ENCODE results near the gene TRPV3.

Gene TRPV3

DNA sequence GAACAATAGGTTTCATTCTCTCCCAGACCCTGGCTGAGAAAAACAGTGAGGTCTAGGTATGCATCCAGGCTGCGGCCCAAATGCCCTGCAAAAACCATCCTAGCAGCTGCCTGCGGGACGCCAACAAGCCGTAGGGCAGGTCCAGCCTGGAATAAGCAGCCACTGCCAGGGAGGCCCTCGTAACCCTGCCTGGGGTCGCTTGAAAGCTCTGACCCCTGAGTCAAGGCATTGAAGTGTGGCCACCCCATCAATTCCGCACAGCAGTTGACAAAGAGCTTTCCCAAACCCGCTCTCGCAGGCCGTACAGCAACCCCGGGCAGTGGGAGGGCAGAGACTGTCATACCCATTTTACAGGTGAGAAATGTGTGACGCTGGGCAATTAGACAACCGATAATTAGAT is 40.5 kb upstream of the TRPV3 start:
- Histone ChIP-seq H3K27ac (no peak overlapping the region), H3K27me3 (ENCODE audit: insufficient read depth, low read depth, severe bottlenecking) (no peaks in the 10 kb centered on the region), H3K9me3 (ENCODE audit: severe bottlenecking) (no peaks in the 10 kb centered on the region), H3K4me3 (ENCODE audit: low read depth, low read length) (no peak overlapping the region), H3K36me3 (peaks cover 4% of the 10 kb centered on the region; the same call in 1 of the 2 replicates)
- TF ChIP-seq, protein P1, sequence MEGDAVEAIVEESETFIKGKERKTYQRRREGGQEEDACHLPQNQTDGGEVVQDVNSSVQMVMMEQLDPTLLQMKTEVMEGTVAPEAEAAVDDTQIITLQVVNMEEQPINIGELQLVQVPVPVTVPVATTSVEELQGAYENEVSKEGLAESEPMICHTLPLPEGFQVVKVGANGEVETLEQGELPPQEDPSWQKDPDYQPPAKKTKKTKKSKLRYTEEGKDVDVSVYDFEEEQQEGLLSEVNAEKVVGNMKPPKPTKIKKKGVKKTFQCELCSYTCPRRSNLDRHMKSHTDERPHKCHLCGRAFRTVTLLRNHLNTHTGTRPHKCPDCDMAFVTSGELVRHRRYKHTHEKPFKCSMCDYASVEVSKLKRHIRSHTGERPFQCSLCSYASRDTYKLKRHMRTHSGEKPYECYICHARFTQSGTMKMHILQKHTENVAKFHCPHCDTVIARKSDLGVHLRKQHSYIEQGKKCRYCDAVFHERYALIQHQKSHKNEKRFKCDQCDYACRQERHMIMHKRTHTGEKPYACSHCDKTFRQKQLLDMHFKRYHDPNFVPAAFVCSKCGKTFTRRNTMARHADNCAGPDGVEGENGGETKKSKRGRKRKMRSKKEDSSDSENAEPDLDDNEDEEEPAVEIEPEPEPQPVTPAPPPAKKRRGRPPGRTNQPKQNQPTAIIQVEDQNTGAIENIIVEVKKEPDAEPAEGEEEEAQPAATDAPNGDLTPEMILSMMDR (IDR thresholded peaks at IDR 0.05; ENCODE audit: low read depth, low read length), result no peak
- no peak for DNase-seq

DNA sequence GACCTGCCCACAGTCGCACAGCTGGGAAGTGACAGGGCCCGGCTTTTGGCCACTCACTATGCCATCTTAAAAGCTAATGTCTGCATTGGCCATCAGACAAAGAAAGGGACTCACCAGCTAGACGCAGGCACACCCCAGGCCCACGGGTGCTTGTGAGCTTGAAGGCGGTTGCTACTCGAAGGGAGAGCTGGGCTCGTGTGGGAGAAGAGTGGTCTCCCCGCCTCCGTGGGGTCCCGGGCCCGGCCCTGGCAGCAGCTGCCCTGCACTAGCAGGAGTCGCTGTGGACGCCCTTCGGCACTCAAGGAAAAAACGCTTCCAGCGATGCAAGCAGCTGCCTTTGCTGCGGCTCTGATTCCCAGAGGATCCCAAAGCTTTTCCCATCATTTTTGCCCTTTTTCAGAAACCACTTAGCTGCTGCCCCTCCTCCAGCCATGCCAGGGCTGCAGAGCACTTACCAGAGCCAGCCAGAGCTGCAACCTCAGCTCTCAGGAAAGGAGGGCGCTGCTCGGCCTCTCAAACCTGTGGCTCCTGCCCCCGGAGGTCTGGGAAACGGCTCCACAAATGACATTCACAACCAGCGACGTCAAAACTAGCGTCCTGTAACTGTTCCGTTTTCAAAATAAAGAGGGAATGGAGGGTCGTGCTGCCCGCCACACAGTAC is 39.3 kb upstream of the TRPV3 start:
- Histone ChIP-seq H3K27ac (no peak overlapping the region), H3K27me3 (ENCODE audit: insufficient read depth, low read depth, severe bottlenecking) (no peaks in the 10 kb centered on the region), H3K36me3 (peaks cover 3% of the 10 kb centered on the region; the same call in 1 of the 2 replicates), H3K9me3 (ENCODE audit: severe bottlenecking) (no peaks in the 10 kb centered on the region), H3K4me3 (ENCODE audit: low read depth, low read length) (no peak overlapping the region)
- TF ChIP-seq, protein P1 (IDR thresholded peaks at IDR 0.05; ENCODE audit: low read depth, low read length), result no peak
- DNase-seq, result no peak

DNA sequence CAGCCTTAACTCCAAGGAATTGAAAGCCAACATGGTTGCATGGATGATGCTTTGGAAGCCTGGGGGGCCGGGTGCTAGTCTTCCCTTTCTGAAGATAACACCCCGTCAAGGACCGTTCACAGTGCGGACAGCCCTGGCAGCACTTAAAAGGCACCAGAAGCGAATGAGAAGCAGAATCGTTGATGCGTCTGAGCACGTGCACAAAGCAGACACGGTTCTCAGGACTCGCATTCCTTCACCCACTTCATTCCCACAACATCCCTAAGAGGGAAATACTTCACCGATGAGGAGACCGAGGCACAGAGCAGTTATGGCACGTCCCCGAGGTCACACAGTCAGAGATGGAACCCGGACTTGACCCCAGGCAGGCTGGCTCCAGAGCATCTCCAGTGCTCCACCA is 37.4 kb upstream of the TRPV3 start:
- H3K36me3 ChIP-seq, result peaks cover 12% of the 10 kb centered on the region
- H3K27ac ChIP-seq, result no peak overlapping the region
- H3K27me3 ChIP-seq (ENCODE audit: insufficient read depth, low read depth, severe bottlenecking), result no peaks in the 10 kb centered on the region
- no peaks in the 10 kb centered on the region for H3K9me3 ChIP-seq (ENCODE audit: severe bottlenecking)
- TF ChIP-seq, protein P1 (IDR thresholded peaks at IDR 0.05; ENCODE audit: low read depth, low read length), result no peak
- DNase-seq, result no peak
- H3K4me3 ChIP-seq (ENCODE audit: low read depth, low read length), result no peak overlapping the region

DNA sequence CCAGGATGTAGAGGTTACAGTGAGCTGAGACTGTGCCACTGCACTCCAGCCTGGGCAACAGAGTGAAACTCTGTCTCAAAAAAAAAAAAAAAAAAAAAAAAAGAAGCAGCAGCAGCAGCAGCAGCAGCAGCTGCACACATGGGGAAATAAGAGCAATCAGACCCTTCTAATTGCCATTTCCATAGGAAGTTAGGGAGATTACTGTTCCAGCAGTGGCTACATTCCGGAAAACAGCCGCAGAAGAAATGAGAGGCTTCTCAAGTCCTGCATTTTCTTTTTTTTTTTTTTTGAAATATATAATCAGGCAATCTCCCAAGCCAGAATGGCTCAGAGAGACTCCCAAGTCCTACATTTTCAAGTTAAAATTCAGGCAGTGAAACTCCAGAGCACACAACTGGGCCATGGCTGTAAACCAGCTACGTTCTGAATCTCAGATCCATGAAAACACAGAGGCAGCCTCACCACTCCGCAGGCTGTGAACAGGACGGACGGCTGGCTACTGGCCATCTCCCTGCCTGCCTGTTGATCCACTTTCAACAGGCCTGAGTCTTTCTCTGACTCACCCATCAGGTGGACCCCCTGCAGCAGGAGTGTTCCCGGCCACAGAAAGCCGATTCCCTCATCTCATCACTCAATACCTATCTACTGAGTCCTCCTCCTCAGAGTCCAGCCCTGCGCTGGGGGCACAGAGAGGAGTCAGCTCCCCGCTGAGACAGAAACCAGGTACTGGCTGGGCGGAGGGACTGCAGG is 36.6 kb upstream of the TRPV3 start:
- no peak for DNase-seq
- TF ChIP-seq, protein P1 (IDR thresholded peaks at IDR 0.05; ENCODE audit: low read depth, low read length), result no peak
- peaks cover 20% of the 10 kb centered on the region for H3K36me3 ChIP-seq
- H3K27ac ChIP-seq, result no peak overlapping the region
- no peaks in the 10 kb centered on the region for H3K9me3 ChIP-seq (ENCODE audit: severe bottlenecking)
- H3K4me3 ChIP-seq (ENCODE audit: low read depth, low read length), result no peak overlapping the region
- H3K27me3 ChIP-seq (ENCODE audit: insufficient read depth, low read depth, severe bottlenecking), result no peaks in the 10 kb centered on the region

DNA sequence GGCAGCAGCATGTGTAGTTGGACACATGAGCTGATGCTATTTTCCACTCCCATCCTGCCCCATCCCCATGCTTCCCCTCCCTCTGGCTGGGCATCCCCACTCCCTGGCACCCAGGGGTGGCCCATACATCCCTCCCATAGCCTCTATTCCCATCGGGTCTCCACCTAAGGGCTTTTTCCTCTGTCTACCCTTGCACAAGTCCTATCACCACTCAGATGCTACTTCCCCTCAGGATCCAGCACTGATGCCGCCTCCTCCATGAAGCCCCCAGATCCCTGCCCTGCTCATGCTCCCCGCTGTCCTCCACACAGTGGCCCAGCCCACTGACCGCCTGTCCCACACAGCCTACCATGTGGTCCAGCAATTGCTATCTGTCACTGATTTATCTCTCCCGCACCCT is 35.8 kb upstream of the TRPV3 start:
- no peaks in the 10 kb centered on the region for H3K27me3 ChIP-seq (ENCODE audit: insufficient read depth, low read depth, severe bottlenecking)
- H3K4me3 ChIP-seq (ENCODE audit: low read depth, low read length), result no peak overlapping the region
- TF ChIP-seq, protein P1 (IDR thresholded peaks at IDR 0.05; ENCODE audit: low read depth, low read length), result no peak
- no peaks in the 10 kb centered on the region for H3K9me3 ChIP-seq (ENCODE audit: severe bottlenecking)
- no peak for DNase-seq
- H3K27ac ChIP-seq, result no peak overlapping the region
- peaks cover 20% of the 10 kb centered on the region for H3K36me3 ChIP-seq

Measured in WERI-Rb-1 (cell line).